Stomach (tissue), 4 donors: ENCODE measurements around the gene JPH3.

Source experiments
- EP300 ChIP-seq: sonication (generic); formaldehyde crosslinking; IDR thresholded peaks from one replicate; pipeline ENCODE4 v1.6.1; 2017; ENCODE audit warnings: antibody characterized with exemption
- POLR2A ChIP-seq, 4 donors: fragments of 450-650 bp; IDR thresholded peaks; one replicate each; pipeline ENCODE4 v1.6.1; 2016; ENCODE audit warnings: antibody characterized with exemption in 4 of 4, control low read depth in 2 of 4, mild to moderate bottlenecking in 1 of 4, moderate library complexity in 1 of 4
- TF ChIP-seq, protein P1 (sequence below), 7 experiments: fragments of 450-650 bp in 4 of 7; fragments of 200-600 bp in 3 of 7; sonication (generic) in 3 of 7; IDR thresholded peaks; one replicate each; pipeline ENCODE4 v1.5.1; 2016 to 2019; ENCODE audit warnings: antibody characterized with exemption in 7 of 7, control low read depth in 2 of 7, mild to moderate bottlenecking in 1 of 7

DNA sequence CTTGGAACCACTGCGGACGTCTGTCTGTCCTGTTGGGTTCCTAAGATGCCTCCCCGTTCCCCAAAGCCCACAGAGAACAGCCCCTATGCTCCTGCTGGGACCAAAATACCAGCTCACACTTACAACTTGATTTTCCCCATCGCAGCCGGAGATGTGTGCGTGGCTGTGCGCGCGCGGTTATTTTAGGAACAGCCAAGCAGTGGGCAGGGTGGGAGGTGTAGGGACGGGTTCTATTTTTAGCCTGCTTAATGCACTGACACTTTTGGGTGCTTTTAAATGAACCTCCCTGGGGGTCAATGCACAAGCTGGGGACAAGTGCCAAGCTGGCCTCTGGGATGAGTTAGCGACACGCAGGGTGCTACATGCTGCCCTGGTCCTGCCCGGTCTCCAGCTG is 89.4 kb downstream of the JPH3 start:
- TF ChIP-seq, protein P1, sequence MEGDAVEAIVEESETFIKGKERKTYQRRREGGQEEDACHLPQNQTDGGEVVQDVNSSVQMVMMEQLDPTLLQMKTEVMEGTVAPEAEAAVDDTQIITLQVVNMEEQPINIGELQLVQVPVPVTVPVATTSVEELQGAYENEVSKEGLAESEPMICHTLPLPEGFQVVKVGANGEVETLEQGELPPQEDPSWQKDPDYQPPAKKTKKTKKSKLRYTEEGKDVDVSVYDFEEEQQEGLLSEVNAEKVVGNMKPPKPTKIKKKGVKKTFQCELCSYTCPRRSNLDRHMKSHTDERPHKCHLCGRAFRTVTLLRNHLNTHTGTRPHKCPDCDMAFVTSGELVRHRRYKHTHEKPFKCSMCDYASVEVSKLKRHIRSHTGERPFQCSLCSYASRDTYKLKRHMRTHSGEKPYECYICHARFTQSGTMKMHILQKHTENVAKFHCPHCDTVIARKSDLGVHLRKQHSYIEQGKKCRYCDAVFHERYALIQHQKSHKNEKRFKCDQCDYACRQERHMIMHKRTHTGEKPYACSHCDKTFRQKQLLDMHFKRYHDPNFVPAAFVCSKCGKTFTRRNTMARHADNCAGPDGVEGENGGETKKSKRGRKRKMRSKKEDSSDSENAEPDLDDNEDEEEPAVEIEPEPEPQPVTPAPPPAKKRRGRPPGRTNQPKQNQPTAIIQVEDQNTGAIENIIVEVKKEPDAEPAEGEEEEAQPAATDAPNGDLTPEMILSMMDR (IDR thresholded peaks at IDR 0.05): no peak
- TF ChIP-seq EP300 (no peak), POLR2A (IDR thresholded peaks at IDR 0.05) (no peak)
